H1 (cell line): ENCODE results near the gene ALKAL2. TPM values are rescaled to one million over a fixed set of nuclear protein-coding genes. Genes with fewer than 3 reads are reported as not detected.

Experiments used
- BACH1 ChIP-seq: IDR thresholded peaks from 2 replicates; pipeline ENCODE4 v1.6.1; 2012; ENCODE audit warnings: low read length, improper control_type of control experiment
- CEBPB ChIP-seq: IDR thresholded peaks from 2 replicates; pipeline ENCODE4 v1.6.1; 2012; ENCODE audit warnings: low read depth, low read length
- CHD2 ChIP-seq: IDR thresholded peaks from 2 replicates; pipeline ENCODE4 v1.6.1; 2012; ENCODE audit warnings: low read length, improper control_type of control experiment
- CHD7 ChIP-seq: fragments of 300-600 bp; sonication (generic); IDR thresholded peaks from 2 replicates; pipeline ENCODE4 v1.7.1; 2012; ENCODE audit warnings: low read length, moderate library complexity, mild to moderate bottlenecking, inconsistent platforms; ENCODE audit not compliant: insufficient replicate concordance
- CTBP2 ChIP-seq: IDR thresholded peaks from 2 replicates; pipeline ENCODE4 v1.7.0; 2011; ENCODE audit warnings: borderline replicate concordance, mild to moderate bottlenecking, moderate library complexity, mixed read lengths, low read length; ENCODE audit not compliant: insufficient read depth, insufficient read length
- HDAC2 ChIP-seq, 2 experiments: fragments of 300-600 bp in 1 of 2; sonication (generic) in 1 of 2; IDR thresholded peaks; 2 replicates each; pipeline ENCODE4 v1.6.1; 2011 to 2012; ENCODE audit warnings: low read depth in 2 of 2, low read length in 2 of 2, mild to moderate bottlenecking in 2 of 2, moderate library complexity in 2 of 2, borderline replicate concordance in 1 of 2, inconsistent platforms in 1 of 2
- HDAC6 ChIP-seq: IDR thresholded peaks from one replicate; pipeline ENCODE4 v1.7.1; 2012; ENCODE audit warnings: low read depth, mild to moderate bottlenecking, inconsistent platforms, low read length, moderate library complexity
- KDM1A ChIP-seq: fragments of 200-600, 300-600 bp; sonication (generic); IDR thresholded peaks from 2 replicates; pipeline ENCODE4 v1.7.1; 2016; ENCODE audit warnings: mild to moderate bottlenecking, low read length, borderline replicate concordance
- SAP30 ChIP-seq: fragments of 300-600 bp; sonication (generic); IDR thresholded peaks from 2 replicates; pipeline ENCODE4 v1.7.1; 2012; ENCODE audit warnings: low read length, moderate library complexity, mild to moderate bottlenecking, inconsistent platforms; ENCODE audit not compliant: insufficient read depth, insufficient replicate concordance
- SIN3A ChIP-seq, 2 experiments: IDR thresholded peaks in 1 of 2; conservative IDR thresholded peaks in 1 of 2; 2 replicates each; pipeline ENCODE4 v1.6.1; 2011 to 2012; ENCODE audit warnings: low read length in 2 of 2, improper control_type of control experiment in 1 of 2, low read depth in 1 of 2, mild to moderate bottlenecking in 1 of 2
- polyA plus RNA-seq, 7 experiments: library from polyadenylated mRNA; depleted of rRNA in 3 of 7; stranded (reverse) in 5 of 7; unstranded in 2 of 7; fragments of >200 nt in 5 of 7; fragments of 200-250 nt in 2 of 7; gene quantifications; 1 replicate in 5 of 7; 2 replicates in 1 of 7; 4 replicates in 1 of 7; pipeline versions ENCODE4 v1.2.1 to v1.2.3, GENCODE V29; 2011 to 2013; ENCODE audit warnings: missing spikeins in 2 of 7, mixed read lengths in 2 of 7
- total RNA-seq: library from RNA; stranded (reverse); fragmentation: NEBNext Ultra II Directional; extraction: Animal tissue kit (Norgen Biotek cat#: 25700); gene quantifications from 2 replicates; pipeline ENCODE4 v1.2.1, GENCODE V29; 2021

Gene ALKAL2
- total and polyA plus RNA-seq, 2 of the 8 experiments (the other 6 are each of a cell fraction or from before 2014, with no cell fraction given): 4.6 to 11.5 TPM

GRCh38 chr2:268323-268722 is 19.6 kb downstream of the ALKAL2 start (continued):
- TF ChIP-seq CHD7 (no peak), KDM1A (no peak), SIN3A (conservative IDR thresholded peaks at IDR 0.05 in 1 of 2, IDR thresholded peaks at IDR 0.05 in 1 of 2; ENCODE audit: low read depth in 1 of 2, low read length in 2 of 2) (no peak), HDAC6 (no peak), CTBP2 (no peak), HDAC2 (IDR thresholded peaks at IDR 0.05; ENCODE audit: borderline replicate concordance in 1 of 2, low read depth in 2 of 2, low read length in 2 of 2) (no peak), CEBPB (no peak), CHD2 (no peak), BACH1 (no peak), SAP30 (no peak)
